ENCODE results near the gene ADAM15.
A peak's percentile ranks its signal among the peaks of the same experiment; 100 is the strongest.

The ADAM15 gene

GRCh38 chr1:155069551-155070157 is 18.5 kb downstream of the ADAM15 start:
- no peak overlapping the region for H3K9ac ChIP-seq (ENCODE audit: low read depth, low read length)
- peaks cover 25% of the 10 kb centered on the region for H3K4me1 ChIP-seq (ENCODE audit: control insufficient read depth, insufficient read depth, low read length)
- H3K27ac ChIP-seq (ENCODE audit: low read depth, low read length), result no peak overlapping the region
- no peaks in the 10 kb centered on the region for H3K9me3 ChIP-seq (ENCODE audit: control insufficient read depth, insufficient read depth, low read length)
- peaks cover 25% of the 10 kb centered on the region for H3K36me3 ChIP-seq (ENCODE audit: control insufficient read depth, insufficient read depth, low read length)
- peaks cover 23% of the 10 kb centered on the region for H3K27me3 ChIP-seq (ENCODE audit: control insufficient read depth, insufficient read depth, low read length)
- peak overlapping the region; percentile 68; the same call in 1 of the 2 replicates for H3K4me3 ChIP-seq (ENCODE audit: low read depth, low read length)

GRCh38 chr1:155070158-155070621 is 19.1 kb downstream of the ADAM15 start:
- Histone ChIP-seq H3K4me3 (ENCODE audit: low read depth, low read length) (peak overlapping the region; percentile 68), H3K27me3 (ENCODE audit: control insufficient read depth, insufficient read depth, low read length) (peaks cover 25% of the 10 kb centered on the region), H3K9ac (ENCODE audit: low read depth, low read length) (no peak overlapping the region), H3K4me1 (ENCODE audit: control insufficient read depth, insufficient read depth, low read length) (peaks cover 20% of the 10 kb centered on the region), H3K27ac (ENCODE audit: low read depth, low read length) (no peak overlapping the region), H3K36me3 (ENCODE audit: control insufficient read depth, insufficient read depth, low read length) (peaks cover 25% of the 10 kb centered on the region), H3K9me3 (ENCODE audit: control insufficient read depth, insufficient read depth, low read length) (no peaks in the 10 kb centered on the region)

- peaks cover 19% of the 10 kb centered on the region for H3K4me1 ChIP-seq (ENCODE audit: control insufficient read depth, insufficient read depth, low read length)
- peaks cover 25% of the 10 kb centered on the region for H3K27me3 ChIP-seq (ENCODE audit: control insufficient read depth, insufficient read depth, low read length)
- H3K9me3 ChIP-seq (ENCODE audit: control insufficient read depth, insufficient read depth, low read length), result no peaks in the 10 kb centered on the region
- H3K36me3 ChIP-seq (ENCODE audit: control insufficient read depth, insufficient read depth, low read length), result peaks cover 25% of the 10 kb centered on the region
- H3K27ac ChIP-seq (ENCODE audit: low read depth, low read length), result peak overlapping the region; percentile 56
- H3K4me3 ChIP-seq (ENCODE audit: low read depth, low read length), result peak overlapping the region; percentile 68
- 0 out of 2 replicates have a peak overlapping the region, but pooled peaks have one; percentile 36 for H3K9ac ChIP-seq (ENCODE audit: low read depth, low read length)
Observed at GRCh38 chr1:155070721-155071569, 19.8 kb downstream of the ADAM15 start.

GRCh38 chr1:155071701-155072100 is 20.6 kb downstream of the ADAM15 start:
- peak overlapping the region; percentile 68 for H3K4me3 ChIP-seq (ENCODE audit: low read depth, low read length)
- no peak overlapping the region for H3K9ac ChIP-seq (ENCODE audit: low read depth, low read length)
- peak overlapping the region; percentile 56 for H3K27ac ChIP-seq (ENCODE audit: low read depth, low read length)
- no peaks in the 10 kb centered on the region for H3K9me3 ChIP-seq (ENCODE audit: control insufficient read depth, insufficient read depth, low read length)
- peaks cover 19% of the 10 kb centered on the region for H3K4me1 ChIP-seq (ENCODE audit: control insufficient read depth, insufficient read depth, low read length)
- peaks cover 25% of the 10 kb centered on the region for H3K36me3 ChIP-seq (ENCODE audit: control insufficient read depth, insufficient read depth, low read length)
- peaks cover 25% of the 10 kb centered on the region for H3K27me3 ChIP-seq (ENCODE audit: control insufficient read depth, insufficient read depth, low read length)

GRCh38 chr1:155072531-155073289 is 21.6 kb downstream of the ADAM15 start:
- no peak overlapping the region for H3K9ac ChIP-seq (ENCODE audit: low read depth, low read length)
- no peak overlapping the region for H3K4me3 ChIP-seq (ENCODE audit: low read depth, low read length)
- H3K27me3 ChIP-seq (ENCODE audit: control insufficient read depth, insufficient read depth, low read length), result peaks cover 30% of the 10 kb centered on the region
- no peaks in the 10 kb centered on the region for H3K9me3 ChIP-seq (ENCODE audit: control insufficient read depth, insufficient read depth, low read length)
- H3K4me1 ChIP-seq (ENCODE audit: control insufficient read depth, insufficient read depth, low read length), result peaks cover 19% of the 10 kb centered on the region
- H3K36me3 ChIP-seq (ENCODE audit: control insufficient read depth, insufficient read depth, low read length), result peaks cover 17% of the 10 kb centered on the region
- no peak overlapping the region for H3K27ac ChIP-seq (ENCODE audit: low read depth, low read length)

GRCh38 chr1:155073377-155074242 is 22.5 kb downstream of the ADAM15 start:
- Histone ChIP-seq H3K27me3 (ENCODE audit: control insufficient read depth, insufficient read depth, low read length) (peaks cover 39% of the 10 kb centered on the region), H3K36me3 (ENCODE audit: control insufficient read depth, insufficient read depth, low read length) (peaks cover 9% of the 10 kb centered on the region), H3K4me3 (ENCODE audit: low read depth, low read length) (no peak overlapping the region), H3K4me1 (ENCODE audit: control insufficient read depth, insufficient read depth, low read length) (peaks cover 21% of the 10 kb centered on the region), H3K9ac (ENCODE audit: low read depth, low read length) (no peak overlapping the region), H3K27ac (ENCODE audit: low read depth, low read length) (no peak overlapping the region), H3K9me3 (ENCODE audit: control insufficient read depth, insufficient read depth, low read length) (no peaks in the 10 kb centered on the region)

- H3K9ac ChIP-seq (ENCODE audit: low read depth, low read length), result no peak overlapping the region
- peaks cover 20% of the 10 kb centered on the region for H3K4me1 ChIP-seq (ENCODE audit: control insufficient read depth, insufficient read depth, low read length)
Observed at GRCh38 chr1:155075535-155075934, 24.4 kb downstream of the ADAM15 start.

GRCh38 chr1:155076371-155076770 is 25.3 kb downstream of the ADAM15 start:
- no peaks in the 10 kb centered on the region for H3K9me3 ChIP-seq (ENCODE audit: control insufficient read depth, insufficient read depth, low read length)
- peaks cover 22% of the 10 kb centered on the region for H3K4me1 ChIP-seq (ENCODE audit: control insufficient read depth, insufficient read depth, low read length)
- no peak overlapping the region for H3K4me3 ChIP-seq (ENCODE audit: low read depth, low read length)
- H3K27ac ChIP-seq (ENCODE audit: low read depth, low read length), result no peak overlapping the region
- peaks cover 61% of the 10 kb centered on the region for H3K27me3 ChIP-seq (ENCODE audit: control insufficient read depth, insufficient read depth, low read length)
- no peak overlapping the region for H3K9ac ChIP-seq (ENCODE audit: low read depth, low read length)
- H3K36me3 ChIP-seq (ENCODE audit: control insufficient read depth, insufficient read depth, low read length), result no peaks in the 10 kb centered on the region

More at GRCh38 chr1:155075535-155075934, 24.4 kb downstream of the ADAM15 start:
- peaks cover 57% of the 10 kb centered on the region for H3K27me3 ChIP-seq (ENCODE audit: control insufficient read depth, insufficient read depth, low read length)
- no peak overlapping the region for H3K27ac ChIP-seq (ENCODE audit: low read depth, low read length)
- H3K36me3 ChIP-seq (ENCODE audit: control insufficient read depth, insufficient read depth, low read length), result no peaks in the 10 kb centered on the region
- no peaks in the 10 kb centered on the region for H3K9me3 ChIP-seq (ENCODE audit: control insufficient read depth, insufficient read depth, low read length)
- no peak overlapping the region for H3K4me3 ChIP-seq (ENCODE audit: low read depth, low read length)

GRCh38 chr1:155077346-155077745 is 26.2 kb downstream of the ADAM15 start:
- Histone ChIP-seq H3K36me3 (ENCODE audit: control insufficient read depth, insufficient read depth, low read length) (no peaks in the 10 kb centered on the region), H3K27ac (ENCODE audit: low read depth, low read length) (no peak overlapping the region), H3K9me3 (ENCODE audit: control insufficient read depth, insufficient read depth, low read length) (no peaks in the 10 kb centered on the region), H3K4me3 (ENCODE audit: low read depth, low read length) (no peak overlapping the region), H3K9ac (ENCODE audit: low read depth, low read length) (no peak overlapping the region), H3K4me1 (ENCODE audit: control insufficient read depth, insufficient read depth, low read length) (peaks cover 22% of the 10 kb centered on the region), H3K27me3 (ENCODE audit: control insufficient read depth, insufficient read depth, low read length) (peaks cover 61% of the 10 kb centered on the region)

Data from HUES48 (cell line).